PC-3 (cell line): ENCODE results near the gene NBEAL1. TPM values are rescaled to one million over a fixed set of nuclear protein-coding genes. Genes with fewer than 3 reads are reported as not detected.
A peak's percentile ranks its signal among the peaks of the same experiment; 100 is the strongest.
"Not testable (repeated sequence)": the region's sequence is repeated elsewhere in the genome, so short reads cannot be mapped to it uniquely, and the experiment has no call there.

ENCODE experiments used
- ATAC-seq: fragments of 200-7000 bp; cut with Tn5 transposase; 2 replicates; pipeline ENCODE4 v1.9.1; 2020; ENCODE audit warnings: mild to moderate bottlenecking, moderate library complexity
- BruUV-seq: library from RNA; stranded (reverse); fragments of 400-500 nt; replicated peaks from 2 replicates; lab custom pipeline; 2021; lab: Mats Ljungman, UMichigan
- CTCF ChIA-PET: fragments of 300-600 bp; sonication (Branson Sonifier 250); formaldehyde crosslinking; loops from one replicate; lab custom pipeline; 2022; ENCODE audit warnings: antibody characterized with exemption; lab: Charles Lee
- POLR2A ChIA-PET: fragments of 300-600 bp; sonication (Branson Sonifier 250); formaldehyde crosslinking; loops from one replicate; lab custom pipeline; 2022; ENCODE audit warnings: antibody characterized with exemption; ENCODE audit not compliant: unreplicated experiment; lab: Charles Lee
- DNase-seq: peaks from one replicate; pipeline ENCODE4 v3.0.0-alpha.2; 2015
- H2AFZ ChIP-seq: fragments of 300-600 bp; sonication (generic); 2 replicates; pipeline ENCODE4 v1.6.0; 2016; ENCODE audit warnings: antibody characterized with exemption, low read length
- H3F3A ChIP-seq: fragments of 300-600 bp; sonication (generic); one replicate; pipeline ENCODE4 v1.6.0; 2017; ENCODE audit warnings: antibody characterized with exemption, low read length, control low read depth, mild to moderate bottlenecking; ENCODE audit not compliant: unreplicated experiment
- H3K27ac ChIP-seq: fragments of 300-600 bp; sonication (generic); 2 replicates; pipeline ENCODE4 v1.5.1; 2016; ENCODE audit warnings: mild to moderate bottlenecking, low read length
- H3K27me3 ChIP-seq: fragments of 300-600 bp; sonication (generic); 2 replicates; pipeline ENCODE4 v1.6.1; 2016; ENCODE audit warnings: low read length, mixed read lengths
- H3K36me3 ChIP-seq: fragments of 300-600 bp; sonication (generic); 2 replicates; pipeline ENCODE4 v1.6.1; 2016; ENCODE audit warnings: low read depth, mixed run types, low read length, mixed read lengths
- H3K4me1 ChIP-seq: fragments of 300-600 bp; sonication (generic); 2 replicates; pipeline ENCODE4 v1.5.1; 2016; ENCODE audit warnings: low read length; ENCODE audit not compliant: insufficient read depth
- H3K4me2 ChIP-seq: fragments of 300-600 bp; sonication (generic); 2 replicates; pipeline ENCODE4 v1.6.0; 2016; ENCODE audit warnings: low read length
- H3K4me3 ChIP-seq: fragments of 300-600 bp; sonication (generic); 2 replicates; pipeline ENCODE4 v1.5.1; 2016; ENCODE audit warnings: mild to moderate bottlenecking, low read length, mixed read lengths
- H3K79me2 ChIP-seq: fragments of 300-600 bp; sonication (generic); 2 replicates; pipeline ENCODE4 v1.6.1; 2017; ENCODE audit warnings: low read length, mixed read lengths
- H3K9ac ChIP-seq: fragments of 300-600 bp; sonication (generic); 2 replicates; pipeline ENCODE4 v1.6.0; 2016; ENCODE audit warnings: mild to moderate bottlenecking, low read length
- H3K9me2 ChIP-seq: fragments of 300-600 bp; sonication (generic); replicated peaks from 2 replicates; pipeline ENCODE4 v1.6.1; 2016; ENCODE audit warnings: mixed run types, low read length, mixed read lengths
- H3K9me3 ChIP-seq: fragments of 300-600 bp; sonication (generic); 2 replicates; pipeline ENCODE4 v1.6.1; 2016; ENCODE audit warnings: low read length, mixed read lengths
- H4K20me1 ChIP-seq: fragments of 300-600 bp; sonication (generic); 2 replicates; pipeline ENCODE4 v1.6.1; 2016; ENCODE audit warnings: low read length, mixed read lengths
- EZH2 ChIP-seq: fragments of 300-600 bp; sonication (generic); IDR thresholded peaks from one replicate; pipeline ENCODE4 v1.6.1; 2017; ENCODE audit warnings: antibody characterized with exemption, mild to moderate bottlenecking, low read length; ENCODE audit not compliant: unreplicated experiment
- EZH2phosphoT487 ChIP-seq: fragments of 300-600 bp; sonication (generic); IDR thresholded peaks from 2 replicates; pipeline ENCODE4 v1.6.1; 2018; ENCODE audit warnings: mild to moderate bottlenecking, antibody characterized with exemption, low read length, borderline replicate concordance
- intact Hi-C: fragments of 100-400 bp; cut with micrococcal nuclease; formaldehyde crosslinking; loops from 2 replicates; pipeline ENCODE4 v1.9.0; 2023
- total RNA-seq: library from RNA; depleted of rRNA; stranded (reverse); fragments of >200 nt; gene quantifications from 2 replicates; pipeline ENCODE4 v1.2.3, GENCODE V29; 2014
- TF ChIP-seq, protein P1 (sequence below): fragments of 300-600 bp; sonication (generic); conservative IDR thresholded peaks from 2 replicates; pipeline ENCODE4 v1.5.1; 2017; ENCODE audit warnings: antibody characterized with exemption, low read depth, mild to moderate bottlenecking, low read length

Gene NBEAL1
- total RNA-seq, 1 experiment from 2014 or later = 9.9 TPM

GRCh38 chr2:202990501-202990900, 24.2 kb upstream of the NBEAL1 start:
- ATAC-seq = no peak
- TF ChIP-seq EZH2 (no peak), EZH2phosphoT487 (no peak)
- TF ChIP-seq, protein P1, sequence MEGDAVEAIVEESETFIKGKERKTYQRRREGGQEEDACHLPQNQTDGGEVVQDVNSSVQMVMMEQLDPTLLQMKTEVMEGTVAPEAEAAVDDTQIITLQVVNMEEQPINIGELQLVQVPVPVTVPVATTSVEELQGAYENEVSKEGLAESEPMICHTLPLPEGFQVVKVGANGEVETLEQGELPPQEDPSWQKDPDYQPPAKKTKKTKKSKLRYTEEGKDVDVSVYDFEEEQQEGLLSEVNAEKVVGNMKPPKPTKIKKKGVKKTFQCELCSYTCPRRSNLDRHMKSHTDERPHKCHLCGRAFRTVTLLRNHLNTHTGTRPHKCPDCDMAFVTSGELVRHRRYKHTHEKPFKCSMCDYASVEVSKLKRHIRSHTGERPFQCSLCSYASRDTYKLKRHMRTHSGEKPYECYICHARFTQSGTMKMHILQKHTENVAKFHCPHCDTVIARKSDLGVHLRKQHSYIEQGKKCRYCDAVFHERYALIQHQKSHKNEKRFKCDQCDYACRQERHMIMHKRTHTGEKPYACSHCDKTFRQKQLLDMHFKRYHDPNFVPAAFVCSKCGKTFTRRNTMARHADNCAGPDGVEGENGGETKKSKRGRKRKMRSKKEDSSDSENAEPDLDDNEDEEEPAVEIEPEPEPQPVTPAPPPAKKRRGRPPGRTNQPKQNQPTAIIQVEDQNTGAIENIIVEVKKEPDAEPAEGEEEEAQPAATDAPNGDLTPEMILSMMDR = no peak
- no peaks in the 10 kb centered on the region for H3K36me3 ChIP-seq
- no peaks in the 10 kb centered on the region for H3F3A ChIP-seq
- no peaks in the 10 kb centered on the region for H3K4me1 ChIP-seq
- H3K9me2 ChIP-seq = no peaks in the 10 kb centered on the region
- H2AFZ ChIP-seq = no peak overlapping the region
- H3K4me2 ChIP-seq = no peak overlapping the region
- BruUV-seq = no TSS peak
- no peak overlapping the region for H3K4me3 ChIP-seq
- H3K79me2 ChIP-seq = no peaks in the 10 kb centered on the region
- intact Hi-C loops = no loop called here
- no peak for DNase-seq
- no peak overlapping the region for H3K9ac ChIP-seq
- no peak overlapping the region for H3K27ac ChIP-seq
- no peaks in the 10 kb centered on the region for H4K20me1 ChIP-seq
- H3K9me3 ChIP-seq = no peaks in the 10 kb centered on the region
- H3K27me3 ChIP-seq = no peaks in the 10 kb centered on the region
- POLR2A ChIA-PET = no interaction called here
- CTCF ChIA-PET = no interaction called here

DNA sequence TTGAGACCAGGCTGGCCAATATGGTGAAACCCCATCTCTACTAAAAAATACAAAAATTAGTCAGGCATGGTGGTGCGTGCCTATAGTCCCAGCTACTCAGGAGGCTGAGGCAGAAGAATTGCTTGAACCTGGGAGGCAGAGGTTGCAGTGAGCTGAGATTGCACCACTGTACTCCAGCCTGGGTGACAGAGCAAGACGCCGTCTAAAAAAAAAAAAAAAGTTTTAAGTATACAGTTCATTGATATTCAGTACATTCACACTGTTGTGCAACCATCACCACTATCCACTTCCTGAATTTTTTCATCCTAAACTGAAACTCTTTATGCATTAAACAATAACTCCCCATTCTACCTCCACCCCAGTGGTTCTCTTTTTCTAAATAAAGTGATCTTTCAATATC, 17.6 kb upstream of the NBEAL1 start:
- BruUV-seq, ATAC-seq, H3K9ac ChIP-seq, H3K4me3 ChIP-seq, H3K9me3 ChIP-seq, H3F3A ChIP-seq, intact Hi-C loops, H3K79me2 ChIP-seq, H3K36me3 ChIP-seq, DNase-seq, POLR2A ChIA-PET, H3K9me2 ChIP-seq, H3K27me3 ChIP-seq, H4K20me1 ChIP-seq, H3K27ac ChIP-seq, H3K4me1 ChIP-seq, CTCF ChIA-PET, H2AFZ ChIP-seq, H3K4me2 ChIP-seq: not testable (repeated sequence)

DNA sequence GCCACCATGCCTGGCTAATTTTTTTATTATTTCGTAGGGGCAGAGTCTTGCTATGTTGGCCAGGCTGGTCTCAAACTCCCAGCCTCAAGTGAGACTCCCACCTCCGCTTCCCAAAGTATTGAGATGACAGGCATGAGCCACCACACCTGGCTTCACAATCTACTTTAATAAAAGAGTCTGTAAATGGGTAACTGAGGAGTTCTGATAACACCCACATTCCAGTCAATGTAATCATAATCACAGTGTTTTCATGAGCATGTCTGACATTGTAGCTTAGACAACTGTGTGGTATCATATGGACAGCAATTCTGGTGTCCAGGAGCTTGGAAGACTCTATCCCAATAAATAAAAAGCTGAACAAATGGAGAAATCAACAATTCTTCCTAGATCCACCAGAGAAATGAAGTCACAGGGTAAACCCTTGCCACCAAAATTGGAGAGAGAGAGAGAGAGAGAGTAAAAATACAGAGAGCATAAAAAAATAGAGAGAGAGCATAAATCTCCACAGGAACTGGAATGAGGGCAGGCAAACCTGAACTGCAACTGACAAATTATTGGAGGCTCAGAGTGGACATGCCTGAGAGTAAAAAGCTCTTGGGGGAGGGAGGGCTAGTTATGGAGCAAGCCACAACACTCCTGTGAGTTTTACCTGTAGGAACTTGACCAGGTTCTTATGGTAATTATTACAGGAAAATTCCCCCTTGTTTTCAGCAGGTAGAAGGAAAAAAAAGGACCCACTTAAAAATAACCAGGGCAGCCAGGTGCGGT, 12.4 kb upstream of the NBEAL1 start:
- H2AFZ ChIP-seq = no peak overlapping the region
- H3K79me2 ChIP-seq = no peaks in the 10 kb centered on the region
- no peaks in the 10 kb centered on the region for H3K27me3 ChIP-seq
- H3K4me2 ChIP-seq = no peak overlapping the region
- H3F3A ChIP-seq = no peaks in the 10 kb centered on the region
- no peak overlapping the region for H3K4me3 ChIP-seq
- no peaks in the 10 kb centered on the region for H4K20me1 ChIP-seq
- no peaks in the 10 kb centered on the region for H3K4me1 ChIP-seq
- POLR2A ChIA-PET = no interaction called here
- H3K27ac ChIP-seq = no peak overlapping the region
- H3K9ac ChIP-seq = no peak overlapping the region
- no peaks in the 10 kb centered on the region for H3K9me3 ChIP-seq
- H3K9me2 ChIP-seq = no peaks in the 10 kb centered on the region
- TF ChIP-seq EZH2 (no peak), EZH2phosphoT487 (no peak)
- TF ChIP-seq, protein P1 = no peak
- DNase-seq = peak; percentile 19
- intact Hi-C loops = no loop called here
- H3K36me3 ChIP-seq = no peaks in the 10 kb centered on the region
- BruUV-seq = no TSS peak
- ATAC-seq = no peak
- CTCF ChIA-PET = interaction anchor here (0.6 kb wide), 1 partner anchor 437 kb away, joined by 3 read pairs; no protein-coding TSS in a partner anchor
